Trophoblast cell (in vitro differentiated cells and primary cell): ENCODE measurements around the gene SMS.
A peak's percentile ranks its signal among the peaks of the same experiment; 100 is the strongest.

Source experiments
- DNase-seq, 2 donors: peaks; one replicate each; pipeline ENCODE4 v3.0.0-alpha.2; 2016
- H2AFZ ChIP-seq: 2 replicates; pipeline ENCODE4 v1.6.1; 2013; ENCODE audit warnings: low read length, moderate library complexity, mild to moderate bottlenecking; ENCODE audit not compliant: insufficient read depth, poor library complexity
- H2AK5ac ChIP-seq: 2 replicates; pipeline ENCODE4 v1.6.1; 2013; ENCODE audit warnings: mild to moderate bottlenecking, low read length
- H2BK120ac ChIP-seq: 2 replicates; pipeline ENCODE4 v1.6.1; 2013; ENCODE audit warnings: low read length, mild to moderate bottlenecking, moderate library complexity; ENCODE audit not compliant: insufficient read depth, poor library complexity
- H2BK12ac ChIP-seq: 2 replicates; pipeline ENCODE4 v1.6.1; 2013; ENCODE audit warnings: mild to moderate bottlenecking, low read length, moderate library complexity
- H2BK5ac ChIP-seq: 2 replicates; pipeline ENCODE4 v1.6.1; 2013; ENCODE audit warnings: low read length, low read depth, moderate library complexity, mild to moderate bottlenecking; ENCODE audit not compliant: poor library complexity
- H3K14ac ChIP-seq: 2 replicates; pipeline ENCODE4 v1.6.1; 2013; ENCODE audit warnings: mild to moderate bottlenecking, low read length
- H3K18ac ChIP-seq: 2 replicates; pipeline ENCODE4 v1.6.1; 2013; ENCODE audit warnings: mild to moderate bottlenecking, low read length
- H3K23ac ChIP-seq: 2 replicates; pipeline ENCODE4 v1.6.1; 2013; ENCODE audit warnings: low read length
- H3K27ac ChIP-seq: 2 replicates; pipeline ENCODE4 v1.5.1; 2013; ENCODE audit warnings: low read depth, mild to moderate bottlenecking, inconsistent platforms, low read length, moderate library complexity
- H3K27me3 ChIP-seq: 2 replicates; pipeline ENCODE4 v1.6.1; 2013; ENCODE audit warnings: inconsistent platforms, mild to moderate bottlenecking, low read length, moderate library complexity; ENCODE audit not compliant: insufficient read depth
- H3K36me3 ChIP-seq, 2 experiments: 1 replicate in 1 of 2; 2 replicates in 1 of 2; pipeline ENCODE4 v1.6.1; 2013; ENCODE audit warnings: low read length in 2 of 2, mild to moderate bottlenecking in 2 of 2, moderate library complexity in 1 of 2; ENCODE audit not compliant: insufficient read depth in 2 of 2, control insufficient read depth in 1 of 2
- H3K4ac ChIP-seq: 2 replicates; pipeline ENCODE4 v1.6.1; 2013; ENCODE audit warnings: low read depth, mild to moderate bottlenecking, low read length, moderate library complexity
- H3K4me1 ChIP-seq, 2 experiments: 1 replicate in 1 of 2; 2 replicates in 1 of 2; pipeline ENCODE4 v1.6.1; 2013; ENCODE audit warnings: low read length in 2 of 2, mild to moderate bottlenecking in 2 of 2, moderate library complexity in 1 of 2; ENCODE audit not compliant: insufficient read depth in 2 of 2, control insufficient read depth in 1 of 2
- H3K4me2 ChIP-seq: 2 replicates; pipeline ENCODE4 v1.6.1; 2013; ENCODE audit warnings: inconsistent platforms, mild to moderate bottlenecking, low read length, moderate library complexity
- H3K4me3 ChIP-seq: 2 replicates; pipeline ENCODE4 v1.5.1; 2013; ENCODE audit warnings: mild to moderate bottlenecking, low read depth, low read length, inconsistent platforms
- H3K79me1 ChIP-seq: one replicate; pipeline ENCODE4 v1.6.1; 2013; ENCODE audit warnings: low read length
- H3K79me2 ChIP-seq: 2 replicates; pipeline ENCODE4 v1.6.1; 2013; ENCODE audit warnings: low read length, mild to moderate bottlenecking; ENCODE audit not compliant: control insufficient read depth, insufficient read depth, poor library complexity
- H3K9ac ChIP-seq: 2 replicates; pipeline ENCODE4 v1.6.1; 2013; ENCODE audit warnings: mild to moderate bottlenecking, low read length
- H3K9me3 ChIP-seq: 2 replicates; pipeline ENCODE4 v1.6.1; 2013; ENCODE audit warnings: low read depth, mild to moderate bottlenecking, control low read depth, inconsistent platforms, low read length; ENCODE audit not compliant: insufficient read depth
- H4K12ac ChIP-seq: 2 replicates; pipeline ENCODE4 v1.6.1; 2013; ENCODE audit warnings: low read depth, mild to moderate bottlenecking, low read length, moderate library complexity
- H4K8ac ChIP-seq: 2 replicates; pipeline ENCODE4 v1.6.1; 2013; ENCODE audit warnings: low read depth, mild to moderate bottlenecking, low read length, moderate library complexity
- H4K91ac ChIP-seq: one replicate; pipeline ENCODE4 v1.6.1; 2013; ENCODE audit warnings: low read depth, mild to moderate bottlenecking, low read length, moderate library complexity
- WGBS: extraction: QIAGEN DNeasy Blood & Tissue Kit; methylation state at CpG from one replicate; pipeline ENCODE4 v1.1.7; 2013; ENCODE audit warnings: missing lambda C conversion rate; ENCODE audit not compliant: insufficient read length, insufficient coverage; ENCODE audit errors: extremely low coverage; 5-methylcytosine and 5-hydroxymethylcytosine counted together

The SMS gene

GRCh38 chrX:21972046-21972445 is 31.5 kb downstream of the SMS start:
- Histone ChIP-seq H3K79me1 (peaks cover 6% of the 10 kb centered on the region), H3K4me2 (no peak overlapping the region), H2BK12ac (no peak overlapping the region), H2AFZ (no peak overlapping the region), H3K27ac (peak overlapping the region; percentile 69), H2BK120ac (peak overlapping the region; percentile 66), H3K36me3 (peaks cover 20 to 21% of the 10 kb centered on the region in 2 experiments), H3K4me3 (no peak overlapping the region), H2BK5ac (no peak overlapping the region), H3K18ac (no peak overlapping the region), H3K14ac (no peak overlapping the region), H4K91ac (no peak overlapping the region), H3K4ac (no peak overlapping the region), H3K9me3 (no peaks in the 10 kb centered on the region), H4K12ac (no peak overlapping the region), H3K4me1 (peaks cover 7 to 13% of the 10 kb centered on the region in 2 experiments), H2AK5ac (no peak overlapping the region), H3K9ac (no peak overlapping the region), H3K79me2 (no peaks in the 10 kb centered on the region), H4K8ac (no peak overlapping the region), H3K23ac (no peak overlapping the region), H3K27me3 (no peaks in the 10 kb centered on the region)
- WGBS, result no CpG with 5 or more reads among the region's 5 CpGs
- DNase-seq, result peak in 1 of 2 donors; percentile 12

DNA sequence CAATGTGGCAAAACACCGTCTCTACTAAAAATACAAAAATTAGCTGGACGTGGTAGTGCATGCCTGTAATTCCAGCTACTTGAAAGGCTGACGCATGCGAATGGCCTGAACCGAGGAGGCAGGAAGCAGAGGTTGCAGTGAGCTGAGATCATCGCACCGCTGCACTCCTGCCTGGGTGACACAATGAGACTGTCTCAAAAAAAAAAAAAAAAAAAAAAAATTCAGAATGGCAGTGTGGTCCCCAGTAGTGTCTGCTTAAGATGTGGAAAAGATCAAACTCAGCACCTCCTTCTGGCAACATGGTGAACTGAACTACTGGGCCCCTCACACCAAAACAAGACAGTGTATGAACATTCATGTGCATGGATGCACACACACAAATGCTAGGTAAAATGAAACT is 32.2 kb downstream of the SMS start:
- no peak overlapping the region for H3K14ac ChIP-seq

DNA sequence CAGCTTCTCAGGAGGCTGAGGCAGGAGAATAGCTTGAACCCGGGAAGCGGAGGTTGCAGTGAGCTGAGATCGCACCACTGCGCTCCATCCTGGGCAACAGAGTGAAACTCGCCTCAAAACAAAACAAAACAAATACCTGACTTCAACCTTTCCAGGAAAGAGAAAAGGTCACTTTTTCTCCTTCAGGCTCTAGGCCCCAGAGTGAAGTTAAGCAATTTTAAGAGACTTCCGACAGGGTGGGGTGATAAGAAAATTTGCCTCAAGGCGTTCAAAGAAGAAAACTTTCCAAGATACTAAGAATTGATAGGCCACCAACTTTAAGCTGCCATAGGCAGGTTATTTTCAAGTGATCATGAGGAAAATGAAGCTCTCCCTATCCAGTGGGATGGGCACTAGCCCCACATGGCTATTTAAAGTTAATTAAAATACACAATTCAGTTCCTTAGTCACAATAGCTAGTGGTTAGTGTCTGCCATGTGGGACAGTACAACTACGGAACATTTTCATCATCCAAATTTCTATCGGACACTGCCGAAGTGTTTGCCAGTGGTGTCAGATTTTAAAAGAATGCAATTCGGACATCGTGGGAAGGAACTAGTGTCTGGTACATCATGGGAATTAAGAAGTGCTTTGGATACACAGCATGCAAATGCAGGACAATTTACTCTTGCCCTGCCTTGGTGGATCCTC is 33.0 kb downstream of the SMS start:
- Histone ChIP-seq H3K79me2 (no peaks in the 10 kb centered on the region), H3K4me1 (peaks cover 7 to 13% of the 10 kb centered on the region in 2 experiments), H3K23ac (no peak overlapping the region), H3K9ac (no peak overlapping the region), H3K36me3 (peaks cover 12 to 14% of the 10 kb centered on the region in 2 experiments), H3K4me3 (no peak overlapping the region), H3K9me3 (no peaks in the 10 kb centered on the region), H4K91ac (peak overlapping the region; percentile 35), H3K79me1 (peaks cover 6% of the 10 kb centered on the region), H2BK12ac (no peak overlapping the region), H2BK120ac (no peak overlapping the region), H3K27ac (peak overlapping the region; percentile 92), H4K8ac (peak overlapping the region; percentile 32), H2AK5ac (no peak overlapping the region), H3K18ac (no peak overlapping the region), H2AFZ (no peak overlapping the region), H3K14ac (no peak overlapping the region), H3K4ac (no peak overlapping the region), H2BK5ac (peak overlapping the region; percentile 8), H3K4me2 (no peak overlapping the region), H3K27me3 (no peaks in the 10 kb centered on the region), H4K12ac (no peak overlapping the region)
- DNase-seq, result peak; percentile 45 to 86
- no CpG with 5 or more reads among the region's 12 CpGs for whole genome bisulfite sequencing

More for the DNA sequence above, 32.2 kb downstream of the SMS start:
- Histone ChIP-seq H3K79me1 (peaks cover 6% of the 10 kb centered on the region), H4K8ac (peak overlapping the region; percentile 32), H2BK120ac (no peak overlapping the region), H3K27me3 (no peaks in the 10 kb centered on the region), H3K4me2 (no peak overlapping the region), H3K36me3 (peaks cover 15% of the 10 kb centered on the region in 2 experiments), H3K9ac (no peak overlapping the region), H2AK5ac (no peak overlapping the region), H2BK5ac (peak overlapping the region; percentile 8), H3K9me3 (no peaks in the 10 kb centered on the region), H2BK12ac (no peak overlapping the region), H4K91ac (peak overlapping the region; percentile 35), H3K4me1 (peaks cover 7 to 13% of the 10 kb centered on the region in 2 experiments), H3K4ac (no peak overlapping the region), H3K4me3 (no peak overlapping the region), H3K23ac (no peak overlapping the region), H3K79me2 (no peaks in the 10 kb centered on the region), H2AFZ (no peak overlapping the region), H4K12ac (no peak overlapping the region), H3K27ac (peak overlapping the region; percentile 92), H3K18ac (no peak overlapping the region)
- WGBS, result no CpG with 5 or more reads among the region's 7 CpGs
- peak; percentile 70 to 87 for DNase-seq

GRCh38 chrX:21974011-21974385 is 33.5 kb downstream of the SMS start:
- Histone ChIP-seq H3K23ac (no peak overlapping the region), H3K27ac (peak overlapping the region; percentile 88), H3K9ac (no peak overlapping the region), H3K36me3 (peaks cover 12 to 15% of the 10 kb centered on the region in 2 experiments), H3K79me1 (peaks cover 6% of the 10 kb centered on the region), H3K27me3 (no peaks in the 10 kb centered on the region), H4K91ac (no peak overlapping the region), H3K14ac (no peak overlapping the region), H2BK120ac (no peak overlapping the region), H3K4me1 (peaks cover 7 to 13% of the 10 kb centered on the region in 2 experiments), H2AK5ac (no peak overlapping the region), H2BK5ac (peak overlapping the region; percentile 56), H2AFZ (no peak overlapping the region), H3K4me2 (no peak overlapping the region), H3K9me3 (no peaks in the 10 kb centered on the region), H4K12ac (no peak overlapping the region), H3K18ac (no peak overlapping the region), H4K8ac (no peak overlapping the region), H2BK12ac (no peak overlapping the region), H3K4me3 (no peak overlapping the region), H3K4ac (no peak overlapping the region), H3K79me2 (no peaks in the 10 kb centered on the region)
- WGBS, result no CpG with 5 or more reads among the region's 2 CpGs
- peak; percentile 64 to 88 for DNase-seq
